ENCODE results near the gene EHMT1.

DNA sequence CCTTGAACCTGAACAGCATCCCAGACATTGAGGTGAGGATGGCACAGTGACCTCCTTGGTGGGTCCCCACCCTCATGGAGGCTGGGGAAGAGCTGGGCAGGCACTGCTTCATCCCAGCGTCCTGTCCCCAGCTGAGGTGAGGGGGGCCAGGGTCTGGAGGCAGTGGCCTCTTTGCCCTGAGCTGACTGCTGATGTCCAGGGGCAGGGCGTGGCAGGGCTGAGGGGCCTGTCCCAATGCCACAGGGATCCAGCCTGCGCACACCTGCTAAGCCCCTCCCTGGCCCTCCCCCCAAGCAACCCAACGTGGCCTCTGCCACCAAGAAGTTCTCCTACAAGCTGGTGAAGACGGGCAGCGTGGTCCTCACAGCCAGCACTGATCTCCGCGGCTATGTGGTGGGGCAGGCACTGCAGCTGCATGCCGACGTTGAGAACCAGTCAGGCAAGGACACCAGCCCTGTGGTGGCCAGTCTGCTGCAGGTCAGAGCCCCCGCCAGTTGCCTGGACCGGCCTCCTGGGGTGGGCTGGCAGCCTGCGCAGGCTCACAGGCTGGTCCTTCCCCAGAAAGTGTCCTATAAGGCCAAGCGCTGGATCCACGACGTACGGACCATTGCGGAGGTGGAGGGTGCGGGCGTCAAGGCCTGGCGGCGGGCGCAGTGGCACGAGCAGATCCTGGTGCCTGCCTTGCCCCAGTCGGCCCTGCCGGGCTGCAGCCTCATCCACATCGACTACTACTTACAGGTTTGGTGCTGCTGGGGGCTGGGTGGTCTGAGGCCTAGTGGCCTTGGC, 4.9 kb upstream of the EHMT1 start:
- TF ChIP-seq, protein P1, sequence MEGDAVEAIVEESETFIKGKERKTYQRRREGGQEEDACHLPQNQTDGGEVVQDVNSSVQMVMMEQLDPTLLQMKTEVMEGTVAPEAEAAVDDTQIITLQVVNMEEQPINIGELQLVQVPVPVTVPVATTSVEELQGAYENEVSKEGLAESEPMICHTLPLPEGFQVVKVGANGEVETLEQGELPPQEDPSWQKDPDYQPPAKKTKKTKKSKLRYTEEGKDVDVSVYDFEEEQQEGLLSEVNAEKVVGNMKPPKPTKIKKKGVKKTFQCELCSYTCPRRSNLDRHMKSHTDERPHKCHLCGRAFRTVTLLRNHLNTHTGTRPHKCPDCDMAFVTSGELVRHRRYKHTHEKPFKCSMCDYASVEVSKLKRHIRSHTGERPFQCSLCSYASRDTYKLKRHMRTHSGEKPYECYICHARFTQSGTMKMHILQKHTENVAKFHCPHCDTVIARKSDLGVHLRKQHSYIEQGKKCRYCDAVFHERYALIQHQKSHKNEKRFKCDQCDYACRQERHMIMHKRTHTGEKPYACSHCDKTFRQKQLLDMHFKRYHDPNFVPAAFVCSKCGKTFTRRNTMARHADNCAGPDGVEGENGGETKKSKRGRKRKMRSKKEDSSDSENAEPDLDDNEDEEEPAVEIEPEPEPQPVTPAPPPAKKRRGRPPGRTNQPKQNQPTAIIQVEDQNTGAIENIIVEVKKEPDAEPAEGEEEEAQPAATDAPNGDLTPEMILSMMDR (IDR thresholded peaks at IDR 0.05) = no peak
- no peak for TF ChIP-seq POLR2A (IDR thresholded peaks at IDR 0.05)
